ENCODE measurements around the gene ENSA. TPM values are rescaled to one million over a fixed set of nuclear protein-coding genes. Genes with fewer than 3 reads are reported as not detected.

Gene ENSA, protein sequence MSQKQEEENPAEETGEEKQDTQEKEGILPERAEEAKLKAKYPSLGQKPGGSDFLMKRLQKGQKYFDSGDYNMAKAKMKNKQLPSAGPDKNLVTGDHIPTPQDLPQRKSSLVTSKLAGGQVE
- total RNA-seq, result 50.9 and 161 TPM in 2 replicates

DNA sequence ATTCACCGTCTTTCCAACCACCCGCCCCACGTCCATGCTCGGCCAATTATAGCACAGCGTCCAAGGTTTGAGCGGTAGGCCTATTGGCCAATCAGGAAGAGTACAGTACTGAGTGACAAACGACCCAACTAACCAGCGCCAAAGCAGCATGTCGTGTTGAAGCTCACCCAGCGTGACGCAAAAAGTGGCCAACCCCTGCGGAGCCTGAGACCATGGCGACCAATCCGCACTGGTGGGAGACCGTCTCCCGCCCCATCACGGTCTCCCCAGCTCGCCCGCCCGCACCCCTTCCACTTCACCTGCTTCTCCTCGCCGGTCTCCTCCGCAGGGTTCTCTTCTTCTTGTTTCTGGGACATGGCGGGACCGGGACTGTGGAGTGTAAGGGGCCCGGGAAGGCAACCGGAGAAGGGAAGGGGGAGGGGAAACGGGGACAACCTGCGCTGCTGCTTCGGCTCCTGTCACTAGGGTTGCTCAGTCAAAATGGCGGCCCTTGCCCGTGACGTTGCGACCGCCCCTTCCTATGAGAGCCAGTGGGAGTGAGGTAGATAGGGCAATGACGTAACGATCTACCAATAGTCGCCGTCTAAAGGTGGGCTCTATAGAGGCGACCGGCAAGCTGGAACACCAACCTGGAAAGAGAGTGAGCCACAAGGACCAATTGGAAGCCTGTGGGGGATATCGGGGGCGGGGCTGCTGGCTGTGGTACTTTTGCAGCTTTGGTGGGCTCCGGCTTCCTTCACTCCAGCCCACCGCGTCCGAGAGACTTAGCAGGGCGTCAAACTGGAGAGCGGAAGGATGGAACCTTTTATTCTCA, at the start of gene ENSA:
Gene ENSA, minus strand, starts transcription at position 498 of the 814 bp plus-strand sequence. Its CDS starts 142 bp downstream, at position 356.

DNA sequence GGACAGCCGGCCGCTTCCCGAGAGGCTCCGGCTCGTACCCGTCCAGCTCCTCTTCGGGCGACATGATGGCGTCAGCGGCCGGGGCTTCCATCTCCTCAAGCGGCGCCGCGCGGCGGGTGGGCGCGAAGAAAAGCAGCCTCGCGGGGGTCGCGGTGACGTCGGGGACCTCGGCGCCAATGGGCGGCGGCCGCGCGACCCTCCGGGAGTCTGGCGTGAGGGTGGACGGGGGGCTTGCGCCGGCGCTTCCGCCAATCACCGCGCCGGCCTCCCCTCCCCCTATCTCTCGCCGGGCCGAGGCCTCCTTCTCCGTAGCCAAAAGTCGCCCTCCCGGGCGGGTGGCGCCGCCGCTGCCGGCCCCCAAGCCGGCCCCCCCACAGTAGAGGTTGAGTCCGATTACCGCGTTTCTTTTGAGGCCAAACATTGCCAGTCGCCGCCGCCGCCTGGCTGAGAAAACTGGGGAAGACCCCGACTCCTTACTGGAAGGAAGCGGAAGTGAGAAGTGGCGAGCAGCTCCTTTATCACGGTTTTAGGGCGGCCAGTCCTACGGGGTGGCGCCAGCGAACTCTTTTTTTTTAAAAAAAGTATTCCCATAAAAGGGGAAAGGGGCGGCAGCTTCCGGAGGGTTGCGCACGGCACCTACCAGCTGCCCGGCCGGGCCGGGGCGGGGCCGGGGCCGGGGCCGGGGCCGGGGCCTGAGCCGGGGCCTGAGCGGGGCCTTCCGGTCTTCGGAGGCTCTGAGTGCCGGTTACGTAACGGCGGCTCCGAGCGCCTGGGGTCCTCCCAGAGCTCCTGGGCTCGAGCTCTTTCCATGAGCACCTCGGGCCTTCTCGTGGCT, 50.1 kb downstream of the ENSA start, which contains the start of gene MCL1:
Gene MCL1, minus strand, starts transcription at position 501 of the 835 bp plus-strand sequence. Its CDS starts 80 bp downstream, at position 421.

Other genes starting within 250 kb of the ENSA start
- gene TARS2, start 142.2 kb downstream of the ENSA start, total RNA-seq, result 19.3 and 27.0 TPM in 2 replicates
- gene ECM1, start 121.5 kb downstream of the ENSA start, total RNA-seq, result 27.8 and 74.4 TPM in 2 replicates
- 1.5 TPM in 1 of 2 replicates, not detected in the other for gene FALEC, start 113.9 kb downstream of the ENSA start, total RNA-seq
- gene ADAMTSL4, start 80.2 kb downstream of the ENSA start, total RNA-seq, result 21.5 and 30.8 TPM in 2 replicates
- 190 and 202 TPM in 2 replicates for gene MCL1, start 50.0 kb downstream of the ENSA start, total RNA-seq
- gene GOLPH3L, start 67.5 kb upstream of the ENSA start, total RNA-seq, result 13.6 and 15.3 TPM in 2 replicates
- gene HORMAD1, start 91.3 kb upstream of the ENSA start, total RNA-seq, result not detected in 2 replicates
- 2.3 and 6.1 TPM in 2 replicates for gene CTSS, start 136.2 kb upstream of the ENSA start, total RNA-seq
- 224 and 295 TPM in 2 replicates for gene CTSK, start 178.6 kb upstream of the ENSA start, total RNA-seq
- gene ARNT, start 247.0 kb upstream of the ENSA start, total RNA-seq, result 46.3 and 54.3 TPM in 2 replicates

Measured in smooth muscle cell of trachea (primary cell).